DMS153 treated with DMSO at 0.1 percent for 48 hours (cell line): ENCODE results near the gene SPRR2D.
"Not testable (repeated sequence)": the region's sequence is repeated elsewhere in the genome, so short reads cannot be mapped to it uniquely, and the experiment has no call there.

Source experiments
- DNase-seq: peaks from one replicate; lab custom pipeline; 2025; ENCODE audit not compliant: unreplicated experiment; lab: John Stamatoyannopoulos, UW

Gene SPRR2D

GRCh38 chr1:153040950-153041631, at the start of gene SPRR2D:
Gene SPRR2D (minus strand): TSS chr1:153041120. CDS start chr1:153040346, 774 bp downstream.
- DNase-seq: no peak

GRCh38 chr1:153087652-153088051, 46.7 kb upstream of the SPRR2D start:
- DNase-seq: no peak

GRCh38 chr1:153081736-153082135, 40.8 kb upstream of the SPRR2D start:
- DNase-seq: no peak

GRCh38 chr1:153072806-153073726, 32.1 kb upstream of the SPRR2D start:
- DNase-seq: no peak

- no peak for DNase-seq
Observed at GRCh38 chr1:153071511-153071910, 30.6 kb upstream of the SPRR2D start, which contains the start of gene SPRR2B. Gene SPRR2B (minus strand): TSS chr1:153071611. CDS start chr1:153070839, 772 bp downstream.

GRCh38 chr1:153070243-153070642, 29.3 kb upstream of the SPRR2D start:
- no peak for DNase-seq

GRCh38 chr1:153058826-153059784, 18.2 kb upstream of the SPRR2D start:
- no peak for DNase-seq

GRCh38 chr1:153058154-153058553, 17.2 kb upstream of the SPRR2D start:
- no peak for DNase-seq

- DNase-seq: no peak
Observed at GRCh38 chr1:153057375-153057774, 16.5 kb upstream of the SPRR2D start, which contains the start of gene SPRR2A. Gene SPRR2A (minus strand): TSS chr1:153057512. CDS start chr1:153056735, 777 bp downstream.

GRCh38 chr1:153056111-153056510, 15.2 kb upstream of the SPRR2D start:
- not testable (repeated sequence) for DNase-seq

GRCh38 chr1:153049211-153049610, 8.3 kb upstream of the SPRR2D start:
- DNase-seq: no peak

- no peak for DNase-seq
Observed at GRCh38 chr1:153035211-153035610, 5.7 kb downstream of the SPRR2D start.

- DNase-seq: no peak
Observed at GRCh38 chr1:153032677-153033308, 8.1 kb downstream of the SPRR2D start.

GRCh38 chr1:153032073-153032472, 8.8 kb downstream of the SPRR2D start:
- DNase-seq: no peak

- DNase-seq: no peak
Observed at GRCh38 chr1:153030895-153031294, 10.0 kb downstream of the SPRR2D start, which contains the start of gene SPRR1B. Gene SPRR1B (plus strand): TSS chr1:153031203. CDS start chr1:153032346, 1,143 bp downstream.

- DNase-seq: no peak
Observed at GRCh38 chr1:153028766-153029165, 12.2 kb downstream of the SPRR2D start.

GRCh38 chr1:153025797-153026196, 15.1 kb downstream of the SPRR2D start:
- DNase-seq: no peak

GRCh38 chr1:153024413-153024812, 16.5 kb downstream of the SPRR2D start:
- no peak for DNase-seq

GRCh38 chr1:153023109-153023508, 17.8 kb downstream of the SPRR2D start:
- no peak for DNase-seq

- not testable (repeated sequence) for DNase-seq
Observed at GRCh38 chr1:153022340-153022739, 18.6 kb downstream of the SPRR2D start.
